HG03521 (cell line): Measurements from ENCODE around the gene CHST1.

Experiments
- ATAC-seq: cut with Tn5 transposase; IDR thresholded peaks from one replicate; pipeline ENCODE4 v1.9.1; 2021; ENCODE audit warnings: mild to moderate bottlenecking, moderate library complexity; ENCODE audit not compliant: unreplicated experiment

CHST1 gene

GRCh38 chr11:45660729-45661438 is 4.5 kb downstream of the CHST1 start:
- no peak for ATAC-seq

GRCh38 chr11:45659818-45660160 is 5.6 kb downstream of the CHST1 start:
- ATAC-seq, result no peak

- no peak for ATAC-seq
Measured at GRCh38 chr11:45659031-45659817, 6.2 kb downstream of the CHST1 start.

- no peak for ATAC-seq
Measured at GRCh38 chr11:45658292-45658991, 7.0 kb downstream of the CHST1 start.

- no peak for ATAC-seq
Measured at GRCh38 chr11:45657496-45658260, 7.7 kb downstream of the CHST1 start.

- ATAC-seq, result no peak
Measured at GRCh38 chr11:45655831-45656230, 9.6 kb downstream of the CHST1 start.

- no peak for ATAC-seq
Measured at GRCh38 chr11:45655347-45655756, 10.1 kb downstream of the CHST1 start.

- ATAC-seq, result no peak
Measured at GRCh38 chr11:45655012-45655283, 10.5 kb downstream of the CHST1 start.

- ATAC-seq, result no peak
Measured at GRCh38 chr11:45654231-45655011, 11.0 kb downstream of the CHST1 start.

- ATAC-seq, result no peak
Measured at GRCh38 chr11:45653277-45653676, 12.1 kb downstream of the CHST1 start.

GRCh38 chr11:45652781-45653180 is 12.6 kb downstream of the CHST1 start:
- ATAC-seq, result no peak

- ATAC-seq, result no peak
Measured at GRCh38 chr11:45651841-45652749, 13.3 kb downstream of the CHST1 start.

GRCh38 chr11:45651156-45651555 is 14.3 kb downstream of the CHST1 start:
- no peak for ATAC-seq

GRCh38 chr11:45650166-45651095 is 15.0 kb downstream of the CHST1 start:
- ATAC-seq, result no peak

GRCh38 chr11:45649544-45650165 is 15.8 kb downstream of the CHST1 start:
- no peak for ATAC-seq

GRCh38 chr11:45648931-45649330 is 16.5 kb downstream of the CHST1 start:
- no peak for ATAC-seq

- ATAC-seq, result no peak
Measured at GRCh38 chr11:45647786-45648185, 17.6 kb downstream of the CHST1 start.

GRCh38 chr11:45647329-45647728 is 18.1 kb downstream of the CHST1 start:
- ATAC-seq, result no peak
